GM18951 (cell line): ENCODE data around the gene NUB1.

ENCODE experiments used
- POLR2A ChIP-seq: IDR thresholded peaks from 4 replicates; pipeline ENCODE4 v1.6.1; 2011; ENCODE audit warnings: mild to moderate bottlenecking; ENCODE audit not compliant: insufficient read length, insufficient read depth; ENCODE audit errors: extremely low read depth
- in situ Hi-C: fragments of 300-500 bp; cut with MboI; formaldehyde crosslinking; loops from one replicate; pipeline ENCODE4 v1.12.0; 2022; ENCODE audit warnings: low sequenced_read_pairs, mixed read lengths, inconsistent platforms; ENCODE audit not compliant: unreplicated experiment

Gene NUB1

DNA sequence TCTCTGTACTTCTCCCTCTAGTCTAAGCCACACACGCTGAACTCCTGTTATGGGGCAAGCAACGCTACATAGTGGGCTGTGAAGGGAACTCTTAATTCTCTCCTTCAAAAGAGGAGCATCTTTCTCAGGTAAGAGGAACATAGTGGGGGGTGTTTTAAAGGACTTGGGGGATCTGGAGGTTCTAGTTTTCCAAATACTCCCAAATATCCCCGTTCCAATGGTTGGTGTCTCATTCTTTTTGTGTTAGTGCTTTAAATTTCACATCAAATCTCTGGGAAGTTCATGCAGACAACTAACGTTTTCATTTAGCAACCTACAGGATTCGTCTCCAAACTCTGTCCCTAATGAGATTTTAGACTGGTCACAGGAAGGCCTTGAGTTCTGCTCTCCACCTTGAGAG lies 80.6 kb downstream of the NUB1 start:
- TF ChIP-seq POLR2A, result no peak
- in situ Hi-C loops, result no loop called here

DNA sequence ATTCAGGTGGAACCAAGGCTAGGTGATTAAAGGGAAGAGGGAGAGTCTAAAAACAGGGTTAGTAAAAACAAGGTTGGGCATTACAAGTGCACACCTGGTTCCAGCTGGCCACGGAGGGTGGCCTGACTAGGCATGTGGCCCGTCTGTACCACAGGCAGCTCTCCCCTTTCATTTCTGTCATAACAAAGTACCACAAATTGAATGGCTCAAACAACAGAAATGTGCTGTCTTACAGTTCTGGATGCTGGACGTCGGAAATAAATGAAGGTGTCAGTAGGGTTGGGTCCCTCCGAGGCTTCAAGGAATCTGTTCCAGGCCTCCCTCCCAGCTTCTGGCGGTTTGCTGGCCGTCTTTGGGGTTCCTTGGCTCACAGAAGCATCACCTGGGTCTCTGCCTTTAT lies 81.6 kb downstream of the NUB1 start:
- in situ Hi-C loops, result no loop called here
- no peak for TF ChIP-seq POLR2A

DNA sequence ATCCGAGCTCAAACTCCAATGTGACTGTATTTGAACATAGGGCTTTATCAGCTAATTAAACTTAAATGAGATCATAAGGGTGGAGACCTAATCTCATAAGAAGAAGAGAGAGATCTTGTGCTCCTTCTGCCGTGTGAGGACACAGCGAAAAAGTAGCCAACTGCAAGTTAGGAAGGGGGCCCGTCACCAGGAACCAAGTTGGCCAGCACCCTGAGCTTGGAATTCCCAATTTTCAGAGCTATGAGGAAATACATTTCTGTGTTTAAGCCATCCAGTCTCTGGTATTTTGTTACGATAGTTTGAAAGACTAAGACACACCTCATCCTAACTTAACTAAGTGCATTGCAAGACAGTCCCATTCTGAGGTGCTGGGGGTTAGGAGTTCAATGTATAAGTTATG lies 82.3 kb downstream of the NUB1 start:
- in situ Hi-C loops, result no loop called here
- no peak for TF ChIP-seq POLR2A

DNA sequence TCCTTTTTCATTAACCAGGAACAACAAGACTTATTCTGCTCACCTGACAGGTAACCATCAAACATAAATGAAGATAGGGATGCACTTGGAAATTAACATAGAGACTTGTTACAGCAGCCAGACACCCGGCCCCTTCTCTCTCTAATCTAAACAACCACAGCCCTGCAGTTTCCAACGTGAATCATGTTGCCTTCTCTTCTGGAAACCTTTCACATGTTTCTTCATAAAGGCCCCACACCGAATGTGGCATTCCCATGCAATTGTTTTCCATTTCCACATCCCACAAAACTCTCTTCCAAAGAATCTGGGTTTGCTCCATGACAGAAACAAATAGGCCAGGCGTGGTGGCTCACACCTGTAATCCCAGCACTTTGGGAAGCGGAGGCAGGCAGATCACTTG lies 83.2 kb downstream of the NUB1 start:
- TF ChIP-seq POLR2A, result no peak
- in situ Hi-C loops, result no loop called here

GRCh38 chr7:151425670-151426440 lies 84.2 kb downstream of the NUB1 start:
- in situ Hi-C loops, result no loop called here
- no peak for TF ChIP-seq POLR2A

- no peak for TF ChIP-seq POLR2A
- in situ Hi-C loops, result no loop called here
Measured at GRCh38 chr7:151426441-151426903, 84.9 kb downstream of the NUB1 start.

DNA sequence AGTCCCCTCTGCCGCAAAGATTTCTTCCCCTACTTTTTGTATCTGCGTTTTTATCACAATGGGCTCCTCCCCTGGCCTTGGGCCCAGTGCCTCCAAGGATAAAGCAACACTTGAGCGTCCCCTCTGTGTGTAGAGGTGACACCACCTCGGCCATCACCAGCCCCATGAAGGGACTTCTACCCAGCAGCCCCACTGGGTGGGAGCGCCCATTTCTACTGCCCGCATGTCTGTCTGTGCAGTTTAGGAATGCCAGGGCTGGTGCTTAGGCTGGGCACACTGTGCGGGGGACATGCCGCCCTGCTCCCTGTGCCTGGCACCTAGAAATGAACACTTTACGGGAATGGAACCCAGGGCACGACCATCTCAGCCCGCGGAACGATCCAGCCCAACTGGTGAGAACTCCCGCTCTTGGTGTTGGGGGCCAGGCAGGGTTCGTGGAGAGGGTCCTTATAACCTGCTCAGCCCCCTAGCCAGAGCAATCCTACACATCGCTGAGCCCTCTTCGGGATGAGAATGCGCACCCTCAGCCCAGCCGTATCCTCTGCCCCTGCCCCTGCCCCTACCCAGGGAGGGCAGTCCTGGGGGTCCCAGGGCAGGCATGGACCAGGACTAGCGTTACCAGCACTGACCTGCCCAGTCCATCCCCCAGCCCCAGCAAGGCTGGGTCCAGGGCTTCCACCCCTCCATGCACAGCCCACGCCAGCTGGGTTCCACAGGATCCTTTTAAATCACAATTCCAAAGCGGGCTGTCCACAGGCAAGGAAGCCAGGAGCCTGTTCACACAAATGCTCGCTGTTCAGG lies 85.5 kb downstream of the NUB1 start:
- TF ChIP-seq POLR2A, result no peak
- in situ Hi-C loops, result no loop called here

- no peak for TF ChIP-seq POLR2A
- in situ Hi-C loops, result no loop called here
Measured at GRCh38 chr7:151427705-151428377, 86.2 kb downstream of the NUB1 start.
